ENCODE data around the gene DRD5.

DRD5 gene

GRCh38 chr4:9825049-9825448 is 43.6 kb downstream of the DRD5 start:
- H3K79me2 ChIP-seq (ENCODE audit: insufficient read depth, low read depth): no peaks in the 10 kb centered on the region
- H3K4me1 ChIP-seq (ENCODE audit: low read depth, poor library complexity, severe bottlenecking): no peaks in the 10 kb centered on the region
- H3K9ac ChIP-seq: no peak overlapping the region
- no peaks in the 10 kb centered on the region for H3K36me3 ChIP-seq (ENCODE audit: insufficient read depth)
- no peak overlapping the region for H3K4me3 ChIP-seq (IDR thresholded peaks at IDR 0.05; ENCODE audit: insufficient read depth, low read depth, low read length)
- H4K20me1 ChIP-seq (ENCODE audit: insufficient read depth): no peaks in the 10 kb centered on the region
- no peak overlapping the region for H2AFZ ChIP-seq (ENCODE audit: low read depth)
- no peak overlapping the region for H3K27ac ChIP-seq
- no peak overlapping the region for H3K4me2 ChIP-seq
- no peak for TF ChIP-seq CTCF (conservative IDR thresholded peaks at IDR 0.05; ENCODE audit: low read depth, low read length)
- no peaks in the 10 kb centered on the region for H3K27me3 ChIP-seq (ENCODE audit: insufficient read depth, low read depth)

DNA sequence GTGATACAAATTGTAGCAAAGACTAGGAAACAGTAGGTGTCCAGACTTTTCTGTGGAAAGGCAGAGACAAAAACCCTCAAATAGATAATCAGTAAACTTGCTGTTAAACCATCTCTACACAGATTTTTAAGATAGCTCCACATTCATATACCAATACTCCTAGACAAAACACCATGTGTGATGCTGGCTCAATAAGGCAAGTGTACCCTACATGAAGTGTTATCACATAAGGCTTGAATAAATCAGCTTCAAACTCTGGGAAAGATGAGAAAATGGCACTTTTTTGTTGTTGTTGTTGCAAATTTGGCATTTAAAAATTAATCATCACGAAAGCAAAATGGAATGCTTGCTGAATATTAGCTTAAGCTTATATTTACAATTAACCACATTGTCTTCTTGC is 45.1 kb downstream of the DRD5 start:
- no peak for TF ChIP-seq CTCF (conservative IDR thresholded peaks at IDR 0.05; ENCODE audit: low read depth, low read length)
- no peaks in the 10 kb centered on the region for H3K36me3 ChIP-seq (ENCODE audit: insufficient read depth)
- H3K4me2 ChIP-seq: no peak overlapping the region

GRCh38 chr4:9832640-9833039 is 51.2 kb downstream of the DRD5 start:
- H2AFZ ChIP-seq (ENCODE audit: low read depth): no peak overlapping the region
- no peaks in the 10 kb centered on the region for H3K79me2 ChIP-seq (ENCODE audit: insufficient read depth, low read depth)
- no peaks in the 10 kb centered on the region for H3K27me3 ChIP-seq (ENCODE audit: insufficient read depth, low read depth)
- TF ChIP-seq CTCF (conservative IDR thresholded peaks at IDR 0.05; ENCODE audit: low read depth, low read length): no peak
- H4K20me1 ChIP-seq (ENCODE audit: insufficient read depth): no peaks in the 10 kb centered on the region
- no peaks in the 10 kb centered on the region for H3K4me1 ChIP-seq (ENCODE audit: low read depth, poor library complexity, severe bottlenecking)
- no peak overlapping the region for H3K4me2 ChIP-seq
- no peak overlapping the region for H3K9ac ChIP-seq
- no peak overlapping the region for H3K27ac ChIP-seq
- H3K4me3 ChIP-seq (IDR thresholded peaks at IDR 0.05; ENCODE audit: insufficient read depth, low read depth, low read length): no peak overlapping the region
- no peaks in the 10 kb centered on the region for H3K36me3 ChIP-seq (ENCODE audit: insufficient read depth)

More for the DNA sequence above, 45.1 kb downstream of the DRD5 start:
- no peak overlapping the region for H3K4me3 ChIP-seq (IDR thresholded peaks at IDR 0.05; ENCODE audit: insufficient read depth, low read depth, low read length)
- H3K4me1 ChIP-seq (ENCODE audit: low read depth, poor library complexity, severe bottlenecking): no peaks in the 10 kb centered on the region
- H3K79me2 ChIP-seq (ENCODE audit: insufficient read depth, low read depth): no peaks in the 10 kb centered on the region
- no peak overlapping the region for H3K27ac ChIP-seq
- H4K20me1 ChIP-seq (ENCODE audit: insufficient read depth): no peaks in the 10 kb centered on the region
- no peak overlapping the region for H3K9ac ChIP-seq
- no peak overlapping the region for H2AFZ ChIP-seq (ENCODE audit: low read depth)
- H3K27me3 ChIP-seq (ENCODE audit: insufficient read depth, low read depth): no peaks in the 10 kb centered on the region

GRCh38 chr4:9833421-9833820 is 52.0 kb downstream of the DRD5 start:
- Histone ChIP-seq H2AFZ (ENCODE audit: low read depth) (no peak overlapping the region), H3K27me3 (ENCODE audit: insufficient read depth, low read depth) (no peaks in the 10 kb centered on the region), H3K27ac (no peak overlapping the region), H3K9ac (no peak overlapping the region), H3K4me2 (no peak overlapping the region), H4K20me1 (ENCODE audit: insufficient read depth) (no peaks in the 10 kb centered on the region), H3K79me2 (ENCODE audit: insufficient read depth, low read depth) (no peaks in the 10 kb centered on the region), H3K4me3 (IDR thresholded peaks at IDR 0.05; ENCODE audit: insufficient read depth, low read depth, low read length) (no peak overlapping the region), H3K4me1 (ENCODE audit: low read depth, poor library complexity, severe bottlenecking) (no peaks in the 10 kb centered on the region), H3K36me3 (ENCODE audit: insufficient read depth) (no peaks in the 10 kb centered on the region)
- TF ChIP-seq CTCF (conservative IDR thresholded peaks at IDR 0.05; ENCODE audit: low read depth, low read length): no peak
